UCSD-AML1 (cell line): Measurements from ENCODE around the gene RELN.
"Not testable (repeated sequence)": the region's sequence is repeated elsewhere in the genome, so short reads cannot be mapped to it uniquely, and the experiment has no call there.

ENCODE experiments used
- DNase-seq: peaks from one replicate; lab custom pipeline; 2025; ENCODE audit not compliant: unreplicated experiment; lab: John Stamatoyannopoulos, UW

RELN gene

GRCh38 chr7:103795787-103796186, 193.7 kb downstream of the RELN start:
- DNase-seq: no peak

DNA sequence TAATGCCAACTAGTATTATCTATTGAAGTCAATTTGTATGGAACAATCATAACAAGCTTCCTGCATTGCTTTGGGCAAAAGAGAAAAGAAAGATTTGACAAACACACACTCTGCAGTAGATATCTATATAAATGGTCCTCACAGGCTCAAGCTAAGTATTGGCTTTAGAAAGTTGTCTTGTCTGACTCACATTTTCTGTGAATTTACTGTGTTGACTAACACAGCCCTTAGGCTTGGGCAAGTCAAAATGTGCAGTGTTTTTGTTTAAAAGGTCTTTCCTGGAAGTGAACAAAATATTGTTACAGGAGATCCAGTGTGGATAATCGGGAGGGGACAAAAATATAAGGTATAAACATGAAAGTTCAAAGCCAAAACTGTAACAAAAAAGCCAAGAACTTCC, 194.4 kb downstream of the RELN start:
- DNase-seq: no peak

DNA sequence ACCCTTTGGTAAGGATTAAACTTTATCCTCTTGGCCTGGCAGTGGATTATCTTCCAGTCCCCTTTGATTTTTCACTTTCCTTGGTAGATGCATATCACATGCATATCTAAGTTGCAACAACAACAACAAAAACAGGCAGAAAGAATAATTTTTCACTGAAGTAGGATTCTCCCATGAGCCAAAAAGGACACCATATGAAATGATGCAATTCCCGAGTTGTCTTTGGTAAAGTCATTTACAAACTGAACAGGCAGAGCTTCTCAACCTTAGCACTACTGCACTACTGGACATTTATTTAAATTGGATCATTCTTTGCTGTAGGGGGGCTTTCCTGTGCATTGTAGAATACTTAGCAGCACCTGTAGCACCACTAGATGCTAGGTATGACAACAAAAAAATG, 195.0 kb downstream of the RELN start:
- DNase-seq: no peak

DNA sequence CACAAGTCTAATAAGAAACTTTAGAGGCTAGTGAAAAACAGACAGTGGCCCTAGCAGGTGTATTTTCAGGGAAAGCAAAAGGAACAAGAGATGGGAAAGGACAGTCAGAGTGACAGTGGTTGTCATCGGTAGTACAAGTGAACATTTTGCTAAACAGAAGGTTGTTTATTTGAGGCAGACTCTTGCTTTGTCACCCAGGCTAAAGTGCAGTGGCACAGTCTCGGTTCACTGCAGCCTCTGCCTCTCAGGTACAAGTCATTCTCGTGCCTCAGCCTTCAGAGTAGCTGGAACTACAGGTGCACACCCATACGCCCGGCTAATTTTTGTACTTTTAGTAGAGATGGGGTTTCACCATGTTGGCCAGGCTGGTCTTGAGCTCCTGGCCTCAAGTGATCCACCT, 195.8 kb downstream of the RELN start:
- no peak for DNase-seq

DNA sequence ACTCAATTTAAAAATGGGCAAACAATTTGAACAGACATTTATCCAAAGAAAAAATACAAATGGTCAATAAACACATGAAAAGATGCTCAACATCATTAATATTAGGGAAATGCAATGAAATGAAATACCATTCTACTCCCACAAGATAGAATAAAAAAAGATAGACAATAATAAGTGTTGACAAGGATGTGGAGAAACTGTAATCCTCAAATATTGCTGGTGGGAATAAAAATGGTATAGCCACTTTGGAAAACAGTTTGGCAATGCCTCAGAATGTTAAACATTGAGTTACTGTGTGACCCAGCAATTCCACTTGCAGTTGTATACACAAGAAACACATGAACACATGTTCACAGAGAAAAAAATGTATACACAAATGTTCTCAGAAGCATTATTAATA, 197.6 kb downstream of the RELN start:
- DNase-seq: no peak

DNA sequence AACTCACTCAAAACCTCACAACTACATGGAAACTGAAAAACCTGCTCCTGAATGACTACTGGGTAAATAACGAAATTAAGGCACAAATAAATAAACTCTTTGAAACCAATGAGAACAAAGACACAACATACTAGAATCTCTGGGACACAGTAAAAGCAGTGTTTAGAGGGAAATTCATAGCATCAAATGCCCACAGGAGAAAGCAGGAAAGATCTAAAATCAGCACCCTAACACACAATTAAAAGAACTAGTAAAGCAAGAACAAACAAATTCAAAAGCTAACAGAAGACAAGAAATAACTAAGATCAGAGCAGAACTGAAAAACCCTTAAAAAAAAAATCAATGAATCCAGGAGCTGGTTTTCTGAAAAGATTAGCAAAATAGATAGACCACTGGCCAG, 202.4 kb downstream of the RELN start:
- DNase-seq: not testable (repeated sequence)

DNA sequence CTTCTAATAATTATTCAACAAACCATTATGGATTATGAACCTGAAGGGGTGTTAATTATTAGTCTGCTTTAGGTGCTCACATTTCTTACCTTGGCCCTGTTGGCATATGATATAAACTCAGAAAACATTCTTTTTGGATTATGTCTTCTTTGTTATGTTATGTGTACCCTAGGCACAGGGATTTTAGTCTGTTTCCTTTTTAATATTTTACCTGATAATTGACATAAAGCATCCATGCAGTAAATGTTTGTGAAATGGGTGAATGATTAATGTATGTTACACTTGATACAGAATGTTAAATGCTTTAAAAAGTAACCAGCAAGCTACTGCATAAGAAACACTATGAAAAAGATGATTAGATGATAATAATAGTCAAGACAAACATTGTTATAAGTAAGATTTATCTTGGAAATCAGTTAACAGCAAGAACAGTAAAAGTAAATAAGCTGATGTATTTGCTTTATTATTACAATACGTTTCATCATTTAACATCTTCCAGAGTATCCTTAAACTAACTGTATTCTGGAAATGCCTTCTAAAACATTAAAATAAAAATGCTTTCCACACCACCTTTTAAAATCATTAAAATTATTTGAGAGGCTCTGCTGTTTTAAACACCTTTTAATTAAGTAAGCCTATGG, 204.7 kb downstream of the RELN start:
- no peak for DNase-seq

DNA sequence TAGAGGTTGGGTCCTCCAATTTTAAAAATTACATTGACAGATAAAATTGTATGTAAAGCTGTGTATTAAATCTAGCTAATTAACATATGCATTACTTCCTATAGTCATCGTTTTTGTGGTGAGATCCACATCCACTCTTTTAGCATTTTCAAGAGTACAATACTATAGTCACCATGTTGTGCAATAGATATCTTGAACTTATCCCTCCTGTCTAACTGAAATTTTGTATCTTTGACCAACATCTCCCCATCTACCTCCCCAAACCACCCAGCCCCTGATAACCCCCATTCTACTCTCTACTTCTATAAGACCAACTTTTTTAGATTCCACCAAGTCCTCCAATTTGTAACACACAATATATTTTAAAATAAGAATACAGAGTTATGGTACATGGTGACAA, 208.0 kb downstream of the RELN start:
- DNase-seq: no peak

DNA sequence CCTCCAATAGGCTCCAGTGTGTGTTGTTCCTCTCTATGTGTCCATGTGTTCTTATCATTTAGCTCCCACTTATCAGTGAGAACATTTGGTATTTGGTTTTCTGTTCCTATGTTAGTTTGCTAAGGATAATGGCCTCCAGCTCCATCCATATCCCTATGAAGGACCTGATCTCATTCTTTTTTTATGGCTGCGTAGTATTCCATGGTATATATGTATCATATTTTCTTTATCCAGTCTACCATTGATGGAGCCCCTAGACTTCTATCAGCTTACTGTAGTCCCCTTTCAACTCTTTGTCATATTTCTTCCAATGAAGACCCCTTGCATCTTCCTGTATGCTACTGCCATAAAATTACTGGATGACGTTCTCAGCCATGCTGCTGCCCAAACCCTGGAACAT, 208.9 kb downstream of the RELN start:
- not testable (repeated sequence) for DNase-seq

DNA sequence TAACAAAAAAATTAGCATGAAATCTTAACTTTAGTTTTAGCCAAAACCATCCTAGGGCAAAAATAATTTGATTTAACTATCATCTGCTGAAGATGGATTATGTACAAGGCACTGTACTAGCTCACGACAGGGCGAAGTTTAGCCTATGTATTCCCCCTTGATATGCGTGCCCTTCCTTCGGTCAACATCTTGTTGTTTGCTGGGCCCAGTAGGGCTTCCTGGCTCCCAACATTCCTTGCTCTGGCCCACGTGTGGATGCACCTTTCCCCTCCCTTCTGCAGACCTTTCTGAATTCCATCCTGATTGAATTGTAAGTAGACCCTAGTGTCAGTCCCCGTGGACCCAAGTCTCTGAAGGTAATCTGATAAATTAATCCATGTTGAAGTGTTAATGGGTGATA, 212.0 kb downstream of the RELN start:
- no peak for DNase-seq

GRCh38 chr7:103773726-103774125, 215.7 kb downstream of the RELN start:
- no peak for DNase-seq

DNA sequence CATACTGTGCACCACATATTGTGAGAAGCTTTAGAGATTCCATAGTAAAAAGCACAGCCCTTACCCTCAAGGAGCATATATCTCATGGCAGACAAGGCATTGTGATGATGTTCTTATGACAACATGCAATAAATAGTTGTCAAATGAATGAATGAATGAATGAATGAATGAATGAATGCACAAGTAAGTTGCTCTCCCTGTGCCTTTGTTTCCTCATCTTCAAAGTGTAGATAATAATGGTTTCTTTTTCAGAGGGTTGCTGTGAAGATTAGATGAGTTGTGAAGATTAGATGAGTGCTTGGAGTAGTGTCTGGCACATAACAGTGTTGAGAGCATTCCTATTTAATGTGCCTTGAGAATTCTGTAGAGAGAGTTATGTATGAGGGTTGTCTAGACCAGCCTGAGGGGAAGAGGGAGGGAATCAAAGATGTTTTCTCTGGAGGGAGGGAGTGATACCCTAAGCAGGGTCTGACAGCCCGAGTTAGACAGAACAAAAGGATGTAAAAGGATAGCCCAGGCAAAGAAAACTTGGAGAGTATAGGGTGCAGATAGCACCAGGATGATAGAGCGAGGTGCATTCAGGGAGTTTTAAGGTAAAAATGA, 217.2 kb downstream of the RELN start:
- no peak for DNase-seq

GRCh38 chr7:103771294-103771693, 218.2 kb downstream of the RELN start:
- no peak for DNase-seq

GRCh38 chr7:103766660-103767059, 222.8 kb downstream of the RELN start:
- no peak for DNase-seq

DNA sequence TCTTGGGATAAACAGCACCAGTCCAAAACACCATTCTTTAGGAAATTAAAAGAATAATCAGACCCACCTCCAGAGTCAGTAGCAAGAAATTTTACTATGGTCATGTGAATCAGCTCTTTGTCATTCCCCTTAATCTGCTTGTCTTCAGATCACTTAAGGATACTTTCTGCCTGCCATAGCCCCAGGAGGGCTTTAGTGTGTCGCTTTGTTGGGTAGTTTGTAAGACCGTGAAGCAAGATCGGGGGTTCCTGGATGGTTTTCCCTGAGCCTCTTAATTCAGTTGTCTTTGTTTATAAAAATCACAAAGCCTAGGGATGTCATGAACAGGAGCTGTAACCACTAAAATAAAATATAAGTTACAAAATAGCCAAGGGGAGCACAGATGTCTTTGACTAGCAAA, 223.6 kb downstream of the RELN start:
- DNase-seq: no peak

GRCh38 chr7:103764901-103765300, 224.6 kb downstream of the RELN start:
- DNase-seq: no peak

DNA sequence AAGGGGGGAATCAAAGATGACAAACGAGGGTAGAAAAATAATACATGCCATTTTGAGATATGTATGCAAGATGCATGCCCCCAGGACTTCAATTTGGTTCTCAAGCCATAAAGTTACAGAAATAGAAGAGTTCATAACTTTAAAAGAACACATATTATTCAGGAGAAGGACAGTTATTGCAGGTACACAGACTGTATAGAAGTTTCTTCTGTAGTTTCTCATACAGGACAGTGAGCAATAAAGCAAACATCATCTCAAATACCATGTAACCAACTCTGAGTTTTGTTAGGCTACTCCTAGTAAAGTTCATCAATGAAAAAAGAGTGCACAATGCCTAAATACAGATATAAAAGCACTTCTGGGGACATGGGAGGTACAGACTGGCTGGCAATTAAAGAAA, 226.6 kb downstream of the RELN start:
- DNase-seq: no peak

- DNase-seq: no peak
Observed at GRCh38 chr7:103762065-103762760, 227.2 kb downstream of the RELN start.

- DNase-seq: no peak
Observed at GRCh38 chr7:103752995-103753394, 236.5 kb downstream of the RELN start.

DNA sequence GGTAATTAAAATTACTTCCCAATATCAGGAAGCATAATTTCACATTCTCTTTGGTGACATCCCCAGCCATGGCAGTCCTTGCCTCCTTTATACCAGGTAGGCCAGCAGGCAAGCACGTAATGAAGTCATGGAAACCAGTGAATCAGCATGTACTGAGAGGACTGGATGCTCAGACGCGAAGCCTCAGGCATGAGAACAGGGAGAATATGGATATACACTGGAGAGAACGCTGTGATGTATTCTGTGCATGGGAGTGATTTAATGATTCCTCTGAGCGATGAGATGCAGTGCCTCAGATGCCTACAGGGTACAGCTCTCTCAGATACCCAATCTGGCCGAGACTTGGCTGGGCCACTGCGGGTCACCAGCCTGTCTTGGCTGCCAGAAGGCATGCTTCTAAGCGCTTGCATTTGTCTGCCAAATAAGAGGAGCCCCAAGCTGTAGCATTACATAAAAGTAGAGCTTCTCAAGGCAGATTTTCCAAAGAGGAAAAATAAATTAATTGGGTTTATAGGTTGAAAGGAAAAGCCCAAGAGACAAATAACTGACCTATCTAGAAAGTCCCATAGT, 238.1 kb downstream of the RELN start:
- no peak for DNase-seq

DNA sequence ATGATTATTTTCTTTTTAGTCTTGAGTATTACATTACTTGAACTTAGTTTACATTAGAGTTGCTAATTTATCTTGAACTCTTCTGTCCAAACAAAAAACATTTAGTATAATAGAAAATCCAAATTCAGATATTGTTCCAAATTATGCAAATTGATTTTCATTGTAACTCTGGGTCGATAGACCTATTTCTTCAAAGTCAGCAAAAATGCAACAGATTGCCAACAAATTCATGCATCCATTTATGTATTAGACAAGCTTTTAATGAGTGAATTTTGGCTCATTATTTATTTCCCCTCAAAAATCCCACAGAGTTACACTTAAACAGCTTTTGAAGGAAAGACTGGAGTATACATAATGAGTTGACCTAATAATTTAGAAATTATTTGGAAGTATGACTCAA, 240.8 kb downstream of the RELN start:
- no peak for DNase-seq

DNA sequence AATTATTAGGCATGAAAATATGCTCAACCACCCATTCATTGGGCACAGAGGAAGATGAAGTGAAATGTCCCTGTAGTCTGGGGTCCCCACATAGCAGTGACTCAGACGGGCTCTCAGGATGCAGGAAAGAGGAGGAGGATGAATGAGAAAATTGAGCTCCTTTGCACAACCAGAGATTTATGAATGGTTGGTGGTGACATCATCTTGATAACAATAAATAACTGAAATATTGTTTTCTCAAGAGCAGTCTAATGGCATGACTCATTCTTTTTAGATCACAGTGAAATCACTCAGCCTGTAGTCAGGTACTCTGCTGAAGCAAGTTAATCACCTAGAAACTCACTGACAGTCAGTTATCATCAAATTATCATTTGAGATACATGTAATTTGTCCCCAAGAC, 254.1 kb downstream of the RELN start:
- DNase-seq: no peak
